GM12874 (cell line): Measurements from ENCODE around the gene UBE2E2.

ENCODE experiments used
- TF ChIP-seq, protein P1 (sequence below): IDR thresholded peaks from 2 replicates; pipeline ENCODE4 v1.5.1; 2011; ENCODE audit warnings: low read depth, mild to moderate bottlenecking, control low read depth, low read length, moderate library complexity; ENCODE audit not compliant: insufficient read depth

The UBE2E2 gene

GRCh38 chr3:23629181-23629894, 426.2 kb downstream of the UBE2E2 start:
- TF ChIP-seq, protein P1, sequence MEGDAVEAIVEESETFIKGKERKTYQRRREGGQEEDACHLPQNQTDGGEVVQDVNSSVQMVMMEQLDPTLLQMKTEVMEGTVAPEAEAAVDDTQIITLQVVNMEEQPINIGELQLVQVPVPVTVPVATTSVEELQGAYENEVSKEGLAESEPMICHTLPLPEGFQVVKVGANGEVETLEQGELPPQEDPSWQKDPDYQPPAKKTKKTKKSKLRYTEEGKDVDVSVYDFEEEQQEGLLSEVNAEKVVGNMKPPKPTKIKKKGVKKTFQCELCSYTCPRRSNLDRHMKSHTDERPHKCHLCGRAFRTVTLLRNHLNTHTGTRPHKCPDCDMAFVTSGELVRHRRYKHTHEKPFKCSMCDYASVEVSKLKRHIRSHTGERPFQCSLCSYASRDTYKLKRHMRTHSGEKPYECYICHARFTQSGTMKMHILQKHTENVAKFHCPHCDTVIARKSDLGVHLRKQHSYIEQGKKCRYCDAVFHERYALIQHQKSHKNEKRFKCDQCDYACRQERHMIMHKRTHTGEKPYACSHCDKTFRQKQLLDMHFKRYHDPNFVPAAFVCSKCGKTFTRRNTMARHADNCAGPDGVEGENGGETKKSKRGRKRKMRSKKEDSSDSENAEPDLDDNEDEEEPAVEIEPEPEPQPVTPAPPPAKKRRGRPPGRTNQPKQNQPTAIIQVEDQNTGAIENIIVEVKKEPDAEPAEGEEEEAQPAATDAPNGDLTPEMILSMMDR: no peak

DNA sequence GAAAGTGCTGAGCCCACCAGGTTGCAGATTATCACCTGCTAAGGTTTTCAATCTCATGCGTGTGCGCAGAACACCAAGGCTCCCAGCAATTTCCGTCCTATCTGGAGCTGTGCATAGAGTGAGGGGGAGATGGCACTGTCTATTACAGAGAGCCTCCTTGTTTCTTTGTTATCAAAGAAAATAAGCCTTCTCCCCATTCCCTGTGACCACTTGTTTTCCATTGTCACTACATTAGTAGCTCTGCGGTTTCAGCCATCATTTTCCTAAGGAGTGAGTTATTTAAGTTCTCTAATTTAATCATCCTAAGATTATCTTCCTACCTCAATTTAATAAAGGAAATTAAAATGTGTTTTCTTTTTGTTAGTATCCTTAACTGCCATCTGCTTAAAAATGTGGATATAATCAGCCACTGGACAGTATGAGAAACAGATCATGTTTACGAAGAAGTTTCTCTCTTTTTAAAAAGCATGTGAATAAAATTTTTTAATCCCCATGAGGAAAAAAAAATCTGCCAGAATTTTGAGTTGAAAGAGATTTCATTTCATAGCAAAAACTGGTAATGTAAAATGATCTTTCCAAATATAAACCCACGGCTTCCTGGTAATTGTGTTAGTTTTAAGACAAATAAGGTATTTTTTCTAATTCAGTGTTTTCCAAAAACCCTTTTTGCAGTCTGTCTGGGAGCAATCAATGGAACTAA, 430.3 kb downstream of the UBE2E2 start:
- TF ChIP-seq, protein P1: no peak

- TF ChIP-seq, protein P1: no peak
Observed at GRCh38 chr3:23637339-23637738, 434.2 kb downstream of the UBE2E2 start.

DNA sequence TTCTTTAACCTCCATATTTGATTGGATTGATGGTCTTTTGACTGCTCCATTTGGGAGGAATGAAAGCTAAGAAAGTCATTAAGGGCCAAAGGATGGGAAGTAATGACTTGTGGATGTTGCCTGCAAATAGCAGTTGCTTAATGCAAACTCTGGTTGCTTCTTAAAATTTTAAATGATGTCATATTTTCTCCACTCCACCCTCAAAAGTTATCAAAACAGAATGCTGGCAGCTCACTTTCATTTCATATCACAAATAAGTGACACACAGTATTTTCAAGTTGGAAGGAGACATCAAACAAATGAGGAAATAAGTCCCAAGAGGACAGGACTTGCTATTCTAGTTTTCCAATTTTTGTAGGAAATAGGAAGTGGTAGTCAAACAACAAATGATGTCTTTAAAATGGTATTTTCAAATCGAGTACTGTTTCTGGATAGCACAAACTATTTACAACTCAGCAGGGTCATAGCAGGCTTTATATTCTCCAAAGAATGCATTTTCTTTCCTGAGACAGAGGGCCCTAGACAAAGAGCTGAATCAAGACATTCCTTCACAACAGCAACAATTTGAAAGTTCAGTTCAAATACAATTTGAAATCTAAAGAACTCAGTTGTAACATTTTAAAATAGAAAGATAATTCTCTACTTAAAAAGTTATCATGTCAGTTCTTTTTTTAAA, 437.5 kb downstream of the UBE2E2 start:
- TF ChIP-seq, protein P1: no peak
